ENCODE results near the gene PCGF3.

PCGF3 gene

GRCh38 chr4:677431-678293 is 28.0 kb upstream of the PCGF3 start:
- peak overlapping the region in 1 of 2 donors; percentile 9 for H3K27ac ChIP-seq (ENCODE audit: low read depth in 2 of 2, low read length in 2 of 2)
- peaks cover 35 to 45% of the 10 kb centered on the region in 2 donors for H3K4me1 ChIP-seq (ENCODE audit: control insufficient read depth in 2 of 2, insufficient read depth in 2 of 2, low read length in 2 of 2)
- H3K4me3 ChIP-seq (ENCODE audit: low read length in 2 of 2) = peak overlapping the region; percentile 5 to 45
- H3K9me3 ChIP-seq (ENCODE audit: control insufficient read depth in 2 of 2, low read length in 2 of 2) = no peaks in the 10 kb centered on the region
- H3K36me3 ChIP-seq (ENCODE audit: control insufficient read depth in 2 of 2, insufficient read depth in 2 of 2, low read length in 2 of 2) = no peaks in the 10 kb centered on the region
- H3K9ac ChIP-seq (ENCODE audit: low read depth in 1 of 2, low read length in 2 of 2) = peak overlapping the region in 1 of 2 donors; percentile 36
- no peaks in the 10 kb centered on the region for H3K27me3 ChIP-seq (ENCODE audit: control insufficient read depth in 2 of 2, insufficient read depth in 2 of 2, low read length in 2 of 2)

- Histone ChIP-seq H3K27ac (ENCODE audit: low read depth in 2 of 2, low read length in 2 of 2) (peak overlapping the region in 1 of 2 donors; percentile 9), H3K36me3 (ENCODE audit: control insufficient read depth in 2 of 2, insufficient read depth in 2 of 2, low read length in 2 of 2) (no peaks in the 10 kb centered on the region), H3K27me3 (ENCODE audit: control insufficient read depth in 2 of 2, insufficient read depth in 2 of 2, low read length in 2 of 2) (no peaks in the 10 kb centered on the region), H3K4me3 (ENCODE audit: low read length in 2 of 2) (peak overlapping the region; percentile 5 to 45), H3K4me1 (ENCODE audit: control insufficient read depth in 2 of 2, insufficient read depth in 2 of 2, low read length in 2 of 2) (peaks cover 36 to 47% of the 10 kb centered on the region in 2 donors), H3K9me3 (ENCODE audit: control insufficient read depth in 2 of 2, low read length in 2 of 2) (no peaks in the 10 kb centered on the region), H3K9ac (ENCODE audit: low read depth in 1 of 2, low read length in 2 of 2) (peak overlapping the region in 1 of 2 donors; percentile 7)
Measured at GRCh38 chr4:678331-679103, 27.1 kb upstream of the PCGF3 start.

- H3K36me3 ChIP-seq (ENCODE audit: control insufficient read depth in 2 of 2, insufficient read depth in 2 of 2, low read length in 2 of 2) = no peaks in the 10 kb centered on the region
- no peak overlapping the region for H3K27ac ChIP-seq (ENCODE audit: low read depth in 2 of 2, low read length in 2 of 2)
- no peaks in the 10 kb centered on the region for H3K9me3 ChIP-seq (ENCODE audit: control insufficient read depth in 2 of 2, low read length in 2 of 2)
- H3K9ac ChIP-seq (ENCODE audit: low read depth in 1 of 2, low read length in 2 of 2) = no peak overlapping the region
- H3K27me3 ChIP-seq (ENCODE audit: control insufficient read depth in 2 of 2, insufficient read depth in 2 of 2, low read length in 2 of 2) = no peaks in the 10 kb centered on the region
- no peak overlapping the region for H3K4me3 ChIP-seq (ENCODE audit: low read length in 2 of 2)
- peaks cover 41 to 51% of the 10 kb centered on the region in 2 donors for H3K4me1 ChIP-seq (ENCODE audit: control insufficient read depth in 2 of 2, insufficient read depth in 2 of 2, low read length in 2 of 2)
Measured at GRCh38 chr4:679104-679481, 26.5 kb upstream of the PCGF3 start.

GRCh38 chr4:679629-680028 is 26.0 kb upstream of the PCGF3 start:
- Histone ChIP-seq H3K36me3 (ENCODE audit: control insufficient read depth in 2 of 2, insufficient read depth in 2 of 2, low read length in 2 of 2) (no peaks in the 10 kb centered on the region), H3K4me1 (ENCODE audit: control insufficient read depth in 2 of 2, insufficient read depth in 2 of 2, low read length in 2 of 2) (peaks cover 42 to 51% of the 10 kb centered on the region in 2 donors), H3K4me3 (ENCODE audit: low read length in 2 of 2) (no peak overlapping the region), H3K27ac (ENCODE audit: low read depth in 2 of 2, low read length in 2 of 2) (no peak overlapping the region), H3K27me3 (ENCODE audit: control insufficient read depth in 2 of 2, insufficient read depth in 2 of 2, low read length in 2 of 2) (no peaks in the 10 kb centered on the region), H3K9me3 (ENCODE audit: control insufficient read depth in 2 of 2, low read length in 2 of 2) (no peaks in the 10 kb centered on the region), H3K9ac (ENCODE audit: low read depth in 1 of 2, low read length in 2 of 2) (no peak overlapping the region)

GRCh38 chr4:680091-680490 is 25.5 kb upstream of the PCGF3 start:
- no peaks in the 10 kb centered on the region for H3K27me3 ChIP-seq (ENCODE audit: control insufficient read depth in 2 of 2, insufficient read depth in 2 of 2, low read length in 2 of 2)
- no peak overlapping the region for H3K27ac ChIP-seq (ENCODE audit: low read depth in 2 of 2, low read length in 2 of 2)
- no peaks in the 10 kb centered on the region for H3K9me3 ChIP-seq (ENCODE audit: control insufficient read depth in 2 of 2, low read length in 2 of 2)
- H3K9ac ChIP-seq (ENCODE audit: low read depth in 1 of 2, low read length in 2 of 2) = peak overlapping the region in 1 of 2 donors; percentile 28
- H3K36me3 ChIP-seq (ENCODE audit: control insufficient read depth in 2 of 2, insufficient read depth in 2 of 2, low read length in 2 of 2) = no peaks in the 10 kb centered on the region
- H3K4me1 ChIP-seq (ENCODE audit: control insufficient read depth in 2 of 2, insufficient read depth in 2 of 2, low read length in 2 of 2) = peaks cover 39 to 48% of the 10 kb centered on the region in 2 donors
- H3K4me3 ChIP-seq (ENCODE audit: low read length in 2 of 2) = no peak overlapping the region

- peak overlapping the region; percentile 26 to 40 for H3K4me3 ChIP-seq (ENCODE audit: low read length in 2 of 2)
- H3K36me3 ChIP-seq (ENCODE audit: control insufficient read depth in 2 of 2, insufficient read depth in 2 of 2, low read length in 2 of 2) = no peaks in the 10 kb centered on the region
- no peak overlapping the region for H3K27ac ChIP-seq (ENCODE audit: low read depth in 2 of 2, low read length in 2 of 2)
- H3K9ac ChIP-seq (ENCODE audit: low read depth in 1 of 2, low read length in 2 of 2) = peak overlapping the region in 1 of 2 donors; percentile 28
- no peaks in the 10 kb centered on the region for H3K9me3 ChIP-seq (ENCODE audit: control insufficient read depth in 2 of 2, low read length in 2 of 2)
- no peaks in the 10 kb centered on the region for H3K27me3 ChIP-seq (ENCODE audit: control insufficient read depth in 2 of 2, insufficient read depth in 2 of 2, low read length in 2 of 2)
- peaks cover 36 to 44% of the 10 kb centered on the region in 2 donors for H3K4me1 ChIP-seq (ENCODE audit: control insufficient read depth in 2 of 2, insufficient read depth in 2 of 2, low read length in 2 of 2)
Measured at GRCh38 chr4:680551-680927, 25.1 kb upstream of the PCGF3 start.

GRCh38 chr4:680928-681645 is 24.5 kb upstream of the PCGF3 start:
- no peak overlapping the region for H3K27ac ChIP-seq (ENCODE audit: low read depth in 2 of 2, low read length in 2 of 2)
- H3K4me3 ChIP-seq (ENCODE audit: low read length in 2 of 2) = peak overlapping the region; percentile 37 to 40
- H3K9me3 ChIP-seq (ENCODE audit: control insufficient read depth in 2 of 2, low read length in 2 of 2) = no peaks in the 10 kb centered on the region
- peak overlapping the region in 1 of 2 donors; percentile 28 for H3K9ac ChIP-seq (ENCODE audit: low read depth in 1 of 2, low read length in 2 of 2)
- no peaks in the 10 kb centered on the region for H3K27me3 ChIP-seq (ENCODE audit: control insufficient read depth in 2 of 2, insufficient read depth in 2 of 2, low read length in 2 of 2)
- peaks cover 36 to 44% of the 10 kb centered on the region in 2 donors for H3K4me1 ChIP-seq (ENCODE audit: control insufficient read depth in 2 of 2, insufficient read depth in 2 of 2, low read length in 2 of 2)
- H3K36me3 ChIP-seq (ENCODE audit: control insufficient read depth in 2 of 2, insufficient read depth in 2 of 2, low read length in 2 of 2) = no peaks in the 10 kb centered on the region

- no peaks in the 10 kb centered on the region for H3K9me3 ChIP-seq (ENCODE audit: control insufficient read depth in 2 of 2, low read length in 2 of 2)
- H3K27ac ChIP-seq (ENCODE audit: low read depth in 2 of 2, low read length in 2 of 2) = no peak overlapping the region
- H3K27me3 ChIP-seq (ENCODE audit: control insufficient read depth in 2 of 2, insufficient read depth in 2 of 2, low read length in 2 of 2) = no peaks in the 10 kb centered on the region
- peaks cover 39 to 45% of the 10 kb centered on the region in 2 donors for H3K4me1 ChIP-seq (ENCODE audit: control insufficient read depth in 2 of 2, insufficient read depth in 2 of 2, low read length in 2 of 2)
- H3K36me3 ChIP-seq (ENCODE audit: control insufficient read depth in 2 of 2, insufficient read depth in 2 of 2, low read length in 2 of 2) = no peaks in the 10 kb centered on the region
- H3K4me3 ChIP-seq (ENCODE audit: low read length in 2 of 2) = peak overlapping the region in 1 of 2 donors; percentile 52
- no peak overlapping the region for H3K9ac ChIP-seq (ENCODE audit: low read depth in 1 of 2, low read length in 2 of 2)
Measured at GRCh38 chr4:681736-682451, 23.7 kb upstream of the PCGF3 start.

GRCh38 chr4:682490-683172 is 23.0 kb upstream of the PCGF3 start:
- H3K4me3 ChIP-seq (ENCODE audit: low read length in 2 of 2) = peak overlapping the region in 1 of 2 donors; percentile 52
- H3K36me3 ChIP-seq (ENCODE audit: control insufficient read depth in 2 of 2, insufficient read depth in 2 of 2, low read length in 2 of 2) = no peaks in the 10 kb centered on the region
- no peak overlapping the region for H3K9ac ChIP-seq (ENCODE audit: low read depth in 1 of 2, low read length in 2 of 2)
- peaks cover 39 to 44% of the 10 kb centered on the region in 2 donors for H3K4me1 ChIP-seq (ENCODE audit: control insufficient read depth in 2 of 2, insufficient read depth in 2 of 2, low read length in 2 of 2)
- no peaks in the 10 kb centered on the region for H3K9me3 ChIP-seq (ENCODE audit: control insufficient read depth in 2 of 2, low read length in 2 of 2)
- H3K27me3 ChIP-seq (ENCODE audit: control insufficient read depth in 2 of 2, insufficient read depth in 2 of 2, low read length in 2 of 2) = no peaks in the 10 kb centered on the region
- no peak overlapping the region for H3K27ac ChIP-seq (ENCODE audit: low read depth in 2 of 2, low read length in 2 of 2)
